Neural progenitor cell (in vitro differentiated cells): ENCODE measurements around the gene SPATA13.

ENCODE experiments used
- CTCF ChIP-seq: fragments of 200-600 bp; sonication (generic); IDR thresholded peaks from 2 replicates; pipeline ENCODE4 v1.5.1; 2017; ENCODE audit warnings: antibody characterized with exemption, mild to moderate bottlenecking
- EZH2 ChIP-seq: fragments of 200-600 bp; sonication (generic); IDR thresholded peaks from 2 replicates; pipeline ENCODE4 v1.6.1; 2017; ENCODE audit warnings: antibody characterized with exemption, mild to moderate bottlenecking, moderate library complexity

- TF ChIP-seq CTCF (no peak), EZH2 (no peak)
These were observed 18.9 kb downstream of the SPATA13 start for GRCh38 chr13:24179486-24179850.
